CD4-positive, alpha-beta memory T cell (primary cell): ENCODE data around the gene SETD1A. TPM values are rescaled to one million over a fixed set of nuclear protein-coding genes. Genes with fewer than 3 reads are reported as not detected.
"Not testable (repeated sequence)": the region's sequence is repeated elsewhere in the genome, so short reads cannot be mapped to it uniquely, and the experiment has no call there.

Source experiments
- CTCF ChIA-PET: fragments of 350-600 bp; sonication (Branson Sonifier 250); formaldehyde crosslinking; loops from one replicate; lab custom pipeline; 2021; ENCODE audit warnings: inconsistent platforms; ENCODE audit not compliant: partially characterized antibody; lab: Charles Lee
- POLR2A ChIA-PET: fragments of 350-600 bp; sonication (Branson Sonifier 250); formaldehyde crosslinking; loops from one replicate; lab custom pipeline; 2021; ENCODE audit not compliant: partially characterized antibody; lab: Charles Lee
- DNase-seq, 5 donors: peaks; one replicate each; pipeline versions ENCODE4 v3.0.0 to v3.0.0-alpha.2; 2020 to 2022; ENCODE audit warnings: mixed read lengths in 1 of 5
- H3K27ac ChIP-seq: one replicate; pipeline ENCODE4 v1.7.0; 2013; ENCODE audit warnings: low read depth, low read length
- H3K27me3 ChIP-seq: 2 replicates; pipeline ENCODE4 v1.7.0; 2013; ENCODE audit warnings: mild to moderate bottlenecking, low read length, moderate library complexity; ENCODE audit not compliant: insufficient read depth
- H3K36me3 ChIP-seq: 2 replicates; pipeline ENCODE4 v1.7.0; 2013; ENCODE audit warnings: mild to moderate bottlenecking, low read length, moderate library complexity; ENCODE audit not compliant: insufficient read depth
- H3K4me1 ChIP-seq: 2 replicates; pipeline ENCODE4 v1.7.0; 2013; ENCODE audit warnings: mild to moderate bottlenecking, low read length, moderate library complexity; ENCODE audit not compliant: insufficient read depth
- H3K4me3 ChIP-seq, 2 donors: one replicate each; pipeline ENCODE4 v1.7.0; 2013; ENCODE audit warnings: low read length in 2 of 2, mild to moderate bottlenecking in 1 of 2
- H3K9me3 ChIP-seq, 2 donors: one replicate each; pipeline ENCODE4 v1.7.0; 2013; ENCODE audit warnings: low read length in 2 of 2, control low read depth in 1 of 2; ENCODE audit not compliant: control insufficient read depth in 1 of 2
- H3K27ac Mint-ChIP-seq, 7 donors: one replicate each; pipeline ENCODE4 v1.8.0; 2020 to 2021; ENCODE audit warnings: mixed read lengths in 7 of 7, mild to moderate bottlenecking in 6 of 7, inconsistent platforms in 3 of 7, moderate library complexity in 3 of 7
- H3K27me3 Mint-ChIP-seq, 2 donors: one replicate each; pipeline ENCODE4 v1.8.0; 2020 to 2021; ENCODE audit warnings: mixed read lengths in 2 of 2
- H3K36me3 Mint-ChIP-seq, 2 donors: one replicate each; pipeline ENCODE4 v1.8.0; 2020 to 2021; ENCODE audit warnings: mixed read lengths in 2 of 2, inconsistent platforms in 1 of 2, mild to moderate bottlenecking in 1 of 2
- H3K4me1 Mint-ChIP-seq, 4 donors: one replicate each; pipeline ENCODE4 v1.8.0; 2020 to 2021; ENCODE audit warnings: mixed read lengths in 4 of 4, mild to moderate bottlenecking in 1 of 4
- H3K4me3 Mint-ChIP-seq, 8 donors: one replicate each; pipeline ENCODE4 v1.8.0; 2020 to 2021; ENCODE audit warnings: mixed read lengths in 8 of 8, mild to moderate bottlenecking in 7 of 8, moderate library complexity in 6 of 8, inconsistent platforms in 3 of 8
- H3K9me3 Mint-ChIP-seq, 8 donors: one replicate each; pipeline ENCODE4 v1.8.0; 2020 to 2021; ENCODE audit warnings: mixed read lengths in 8 of 8, mild to moderate bottlenecking in 5 of 8, inconsistent platforms in 3 of 8, moderate library complexity in 1 of 8
- intact Hi-C: fragments of 100-400 bp; cut with micrococcal nuclease; formaldehyde crosslinking; loops from one replicate; pipeline ENCODE4 v1.15.1; 2023
- polyA plus RNA-seq, 2 donors: library from polyadenylated mRNA; unstranded; fragments of 300-500 nt; fragmentation: Illumina TruSeq; gene quantifications; one replicate each; pipeline ENCODE4 v1.2.3, GENCODE V29; 2021
- total RNA-seq, 2 experiments: library from RNA; stranded (reverse); gene quantifications; one replicate each; pipeline ENCODE4 v1.2.3, GENCODE V29; 2021

SETD1A gene
- total and polyA plus RNA-seq, 4 experiments from 2014 or later: 5.6 to 33.2 (median 32.1) TPM; not detected in 1

- intact Hi-C loops: no loop called here
- POLR2A ChIA-PET: no interaction called here
- peaks cover 0 to 10% of the 10 kb centered on the region in 2 donors for H3K36me3 Mint-ChIP-seq
- peaks cover 0 to 1% (median 0%) of the 10 kb centered on the region in 8 donors for H3K9me3 Mint-ChIP-seq
- H3K27me3 ChIP-seq: no peaks in the 10 kb centered on the region
- H3K27me3 Mint-ChIP-seq: no peaks in the 10 kb centered on the region
- CTCF ChIA-PET: interaction anchor here (0.8 to 6.1 kb wide), 2 partner anchors 93 to 126 kb away, joined by 3 to 70 read pairs; no protein-coding TSS in a partner anchor
- H3K4me1 ChIP-seq: peaks cover 18% of the 10 kb centered on the region
- no peak for DNase-seq
- H3K27ac ChIP-seq: no peak overlapping the region
- H3K36me3 ChIP-seq: no peaks in the 10 kb centered on the region
- H3K27ac Mint-ChIP-seq: peak overlapping the region in 3 of 7 donors; percentile 14 to 62 (median 27)
- H3K4me1 Mint-ChIP-seq: peaks cover 16 to 32% (median 26%) of the 10 kb centered on the region in 4 donors
- H3K4me3 Mint-ChIP-seq: no peak overlapping the region
- H3K9me3 ChIP-seq: no peaks in the 10 kb centered on the region
- no peak overlapping the region for H3K4me3 ChIP-seq
Measured at GRCh38 chr16:30937692-30938091, 19.9 kb upstream of the SETD1A start.

DNA sequence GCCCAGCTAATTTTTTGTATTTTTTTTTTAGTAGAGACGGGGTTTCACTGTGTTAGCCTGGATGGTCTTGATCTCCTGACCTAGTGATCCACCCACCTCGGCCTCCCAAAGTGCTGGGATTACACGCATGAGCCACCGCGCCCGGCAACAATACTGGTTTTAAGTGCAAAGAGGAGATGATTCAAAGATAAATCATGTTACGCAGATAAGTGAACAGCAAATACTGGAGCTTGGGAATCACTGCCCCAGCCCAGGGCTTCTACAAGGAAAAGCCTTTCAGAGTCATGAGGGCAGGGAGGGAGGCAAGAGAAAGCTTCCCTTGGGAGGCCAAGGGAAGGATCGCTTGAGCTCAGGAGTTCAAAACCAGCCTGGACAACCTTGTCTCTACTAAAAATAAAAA is 18.0 kb upstream of the SETD1A start:
- H3K36me3 Mint-ChIP-seq, intact Hi-C loops, H3K9me3 Mint-ChIP-seq, H3K4me3 ChIP-seq, H3K27me3 ChIP-seq, H3K4me3 Mint-ChIP-seq, H3K27ac Mint-ChIP-seq, H3K36me3 ChIP-seq, H3K27me3 Mint-ChIP-seq, H3K27ac ChIP-seq, DNase-seq, H3K9me3 ChIP-seq: not testable (repeated sequence)
- ChIA-PET CTCF (interaction anchor here (2.9 to 6.9 kb wide), 4 partner anchors 14 to 519 kb away, joined by 7 to 70 read pairs (median 46); partner anchors contain the start of gene ARMC5), POLR2A (interaction anchor here (1.6 kb wide), 1 partner anchor 95 kb away, joined by 5 read pairs; no protein-coding TSS in a partner anchor)
- peaks cover 16% of the 10 kb centered on the region for H3K4me1 ChIP-seq
- peaks cover 15 to 32% (median 26%) of the 10 kb centered on the region in 4 donors for H3K4me1 Mint-ChIP-seq

DNA sequence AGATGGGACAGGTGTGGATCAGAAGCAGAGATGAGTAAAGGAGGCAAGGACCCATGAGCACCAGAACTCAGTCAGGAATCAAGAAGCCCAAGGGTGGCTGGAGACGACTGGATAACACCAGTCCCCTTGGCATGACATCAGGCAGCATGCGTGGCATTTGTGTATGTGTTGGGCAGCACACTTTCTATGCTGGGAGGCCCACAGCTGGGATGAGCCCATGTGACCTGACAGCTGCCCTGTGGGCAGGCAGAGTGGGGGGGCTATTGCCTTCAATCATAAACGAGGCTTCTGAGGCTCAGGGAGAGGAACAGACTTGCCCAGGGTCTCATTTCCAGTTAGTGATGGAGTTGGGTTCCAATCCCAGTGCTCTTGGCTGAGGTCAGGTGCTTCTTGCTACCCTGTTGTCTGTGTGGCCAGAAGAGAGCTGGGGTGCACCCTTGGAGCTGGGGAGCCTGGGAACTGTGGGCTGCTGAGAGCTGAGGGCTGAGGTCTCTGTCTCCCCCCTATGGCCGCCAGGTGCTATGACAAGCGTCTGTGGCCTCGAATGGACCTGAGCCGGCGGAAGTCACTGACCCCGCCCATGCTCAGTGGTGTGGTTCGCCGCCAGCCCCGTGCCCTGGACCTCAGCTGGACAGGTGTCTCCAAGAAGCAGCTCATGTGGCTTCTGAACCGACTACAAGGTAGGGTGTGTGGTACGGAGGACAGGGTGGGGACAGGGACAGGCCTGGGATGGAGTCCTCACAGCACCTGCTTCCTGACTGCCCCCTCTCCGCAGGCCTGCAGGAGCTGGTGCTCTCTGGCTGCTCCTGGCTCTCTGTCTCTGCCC is 15.7 kb upstream of the SETD1A start:
- Histone ChIP-seq H3K4me1 (peaks cover 9% of the 10 kb centered on the region), H3K4me3 (peak overlapping the region in 1 of 2 donors; percentile 22), H3K27ac (no peak overlapping the region), H3K36me3 (no peaks in the 10 kb centered on the region), H3K27me3 (no peaks in the 10 kb centered on the region), H3K9me3 (no peaks in the 10 kb centered on the region)
- intact Hi-C loops: loop anchor here (1.0 to 2.0 kb wide), 3 partner anchors 19 to 98 kb away; partner anchors contain the start of gene FBXL19
- H3K27me3 Mint-ChIP-seq: no peaks in the 10 kb centered on the region
- DNase-seq: peak; percentile 46 to 60 (median 59)
- peak overlapping the region in 3 of 8 donors; percentile 15 to 29 (median 29) for H3K4me3 Mint-ChIP-seq
- H3K9me3 Mint-ChIP-seq: no peaks in the 10 kb centered on the region
- H3K27ac Mint-ChIP-seq: peak overlapping the region in 4 of 7 donors; percentile 5 to 78 (median 49)
- ChIA-PET CTCF (interaction anchor here (0.6 to 6.9 kb wide), 22 partner anchors 8 to 555 kb away, joined by 3 to 70 read pairs (median 4); partner anchors contain the start of genes ARMC5, FBXL19, PHKG2 and PRR14), POLR2A (interaction anchor here (0.6 to 1.9 kb wide), 9 partner anchors 8 to 331 kb away, joined by 3 to 10 read pairs (median 6); partner anchors contain the start of genes FBXL19 and ZNF689)
- H3K36me3 Mint-ChIP-seq: peaks cover 0 to 11% of the 10 kb centered on the region in 2 donors
- H3K4me1 Mint-ChIP-seq: peaks cover 9 to 24% (median 21%) of the 10 kb centered on the region in 4 donors

GRCh38 chr16:30942426-30942806 is 15.1 kb upstream of the SETD1A start:
- Histone ChIP-seq H3K36me3 (no peaks in the 10 kb centered on the region), H3K4me3 (peak overlapping the region in 1 of 2 donors; percentile 22), H3K4me1 (peaks cover 9% of the 10 kb centered on the region), H3K9me3 (no peaks in the 10 kb centered on the region), H3K27me3 (no peaks in the 10 kb centered on the region), H3K27ac (no peak overlapping the region)
- Mint-ChIP-seq H3K27me3 (no peaks in the 10 kb centered on the region), H3K27ac (peak overlapping the region in 3 of 7 donors; percentile 41 to 59 (median 50)), H3K4me3 (peak overlapping the region in 1 of 8 donors; percentile 15), H3K4me1 (peaks cover 9 to 24% (median 18%) of the 10 kb centered on the region in 4 donors), H3K36me3 (peaks cover 0 to 9% of the 10 kb centered on the region in 2 donors), H3K9me3 (no peaks in the 10 kb centered on the region)
- CTCF ChIA-PET: interaction anchor here (0.6 to 6.9 kb wide), 17 partner anchors 8 to 555 kb away, joined by 3 to 70 read pairs (median 4); partner anchors contain the start of gene PHKG2
- no peak for DNase-seq
- intact Hi-C loops: loop anchor here (1.0 to 2.0 kb wide), 3 partner anchors 20 to 98 kb away; partner anchors contain the start of gene FBXL19
- POLR2A ChIA-PET: interaction anchor here (0.7 to 1.9 kb wide), 8 partner anchors 8 to 332 kb away, joined by 3 to 10 read pairs (median 4); partner anchors contain the start of genes FBXL19, SETD1A and ZNF689

DNA sequence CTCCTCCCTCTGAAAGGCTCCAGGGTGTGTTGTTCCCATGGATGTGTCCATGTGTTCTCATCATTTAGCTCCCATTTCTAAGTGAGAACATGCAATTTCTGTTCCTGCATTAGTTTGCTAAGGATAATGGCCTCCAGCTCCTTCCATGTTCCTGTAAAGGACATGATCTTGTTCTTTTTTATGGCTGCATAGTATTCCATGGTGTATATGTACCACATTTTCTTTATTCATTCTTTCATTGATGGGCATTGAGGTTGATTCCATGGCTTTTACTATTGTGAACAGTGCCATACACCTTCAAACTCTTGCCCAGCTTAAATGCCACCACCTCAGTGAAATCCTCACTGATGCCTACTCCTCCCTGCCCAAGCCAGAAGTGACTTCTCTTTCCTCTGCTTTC is 13.2 kb upstream of the SETD1A start:
- Mint-ChIP-seq H3K4me3 (no peak overlapping the region), H3K27ac (peak overlapping the region in 3 of 7 donors; percentile 37 to 80 (median 63)), H3K4me1 (peaks cover 5 to 18% (median 13%) of the 10 kb centered on the region in 4 donors), H3K36me3 (peaks cover 0 to 4% of the 10 kb centered on the region in 2 donors), H3K27me3 (no peaks in the 10 kb centered on the region), H3K9me3 (no peaks in the 10 kb centered on the region)
- Histone ChIP-seq H3K9me3 (no peaks in the 10 kb centered on the region), H3K4me3 (no peak overlapping the region), H3K27me3 (no peaks in the 10 kb centered on the region), H3K36me3 (no peaks in the 10 kb centered on the region), H3K27ac (no peak overlapping the region), H3K4me1 (peaks cover 9% of the 10 kb centered on the region)
- CTCF ChIA-PET: interaction anchor here (0.9 to 6.9 kb wide), 3 partner anchors 10 to 106 kb away, joined by 3 to 65 read pairs (median 6); no protein-coding TSS in a partner anchor
- no peak for DNase-seq
- POLR2A ChIA-PET: interaction anchor here (0.5 to 0.9 kb wide), 3 partner anchors 14 to 1923 kb away, joined by 3 read pairs; no protein-coding TSS in a partner anchor
- intact Hi-C loops: no loop called here

DNA sequence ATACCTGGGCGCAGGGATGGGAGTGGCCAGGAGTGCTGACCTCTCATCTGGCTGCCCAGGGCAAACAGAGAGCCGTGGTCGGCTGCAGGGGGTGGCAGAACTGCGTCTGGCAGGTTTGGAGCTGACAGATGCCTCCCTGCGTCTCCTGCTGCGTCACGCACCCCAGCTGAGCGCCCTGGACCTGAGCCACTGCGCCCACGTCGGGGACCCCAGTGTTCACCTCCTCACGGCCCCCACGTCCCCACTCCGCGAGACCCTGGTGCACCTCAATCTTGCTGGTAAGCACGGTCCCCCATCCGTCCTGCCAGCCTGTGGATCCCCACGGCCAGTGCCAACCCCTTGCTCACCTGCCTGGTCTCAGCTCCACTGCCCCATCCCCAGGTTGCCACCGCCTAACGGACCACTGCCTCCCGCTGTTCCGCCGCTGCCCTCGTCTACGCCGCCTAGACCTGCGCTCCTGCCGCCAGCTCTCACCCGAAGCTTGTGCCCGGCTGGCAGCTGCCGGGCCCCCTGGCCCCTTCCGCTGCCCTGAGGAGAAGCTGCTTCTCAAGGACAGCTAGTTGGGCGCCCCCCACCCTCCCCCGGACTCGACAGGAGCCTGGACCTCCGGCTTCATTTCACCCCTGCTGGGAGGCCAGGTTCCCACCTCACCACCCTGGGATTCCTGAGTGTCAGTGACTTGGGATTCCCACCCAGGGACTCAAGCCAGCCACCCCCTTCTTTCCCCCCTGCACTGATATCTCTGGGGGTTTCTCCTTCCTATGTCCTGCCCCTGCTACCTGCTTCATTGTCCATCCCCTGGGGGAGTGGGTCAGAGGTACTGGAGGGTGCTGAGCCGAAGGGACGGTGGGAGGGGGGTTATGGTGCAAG is 10.6 kb upstream of the SETD1A start:
- Histone ChIP-seq H3K9me3 (no peaks in the 10 kb centered on the region), H3K4me1 (peaks cover 21% of the 10 kb centered on the region), H3K36me3 (no peaks in the 10 kb centered on the region), H3K27ac (no peak overlapping the region), H3K27me3 (no peaks in the 10 kb centered on the region), H3K4me3 (no peak overlapping the region)
- Mint-ChIP-seq H3K36me3 (peaks cover 0 to 8% of the 10 kb centered on the region in 2 donors), H3K4me1 (peaks cover 11 to 36% (median 24%) of the 10 kb centered on the region in 4 donors), H3K27ac (peak overlapping the region in 4 of 7 donors; percentile 55 to 90 (median 72)), H3K27me3 (no peaks in the 10 kb centered on the region), H3K9me3 (no peaks in the 10 kb centered on the region), H3K4me3 (peak overlapping the region in 3 of 8 donors; percentile 52 to 77 (median 57))
- ChIA-PET POLR2A (interaction anchor here (0.7 kb wide), 1 partner anchor 127 kb away, joined by 4 read pairs; the partner anchor contains the start of genes ZNF646 and ZNF668), CTCF (no interaction called here)
- intact Hi-C loops: no loop called here
- no peak for DNase-seq
